Heart left ventricle (tissue), 16 donors: Measurements from ENCODE around the gene SLC16A11. TPM values are rescaled to one million over a fixed set of nuclear protein-coding genes. Genes with fewer than 3 reads are reported as not detected.

Experiments used
- ATAC-seq, 4 donors: fragments of 200-7000 bp; cut with Tn5 transposase; one replicate each; pipeline ENCODE4 v1.9.1; 2020 to 2022; ENCODE audit warnings: moderate library complexity in 4 of 4, mild to moderate bottlenecking in 3 of 4, moderate number of reproducible peaks in 1 of 4
- DNase-seq, 5 donors: peaks; one replicate each; pipeline ENCODE4 v3.0.0-alpha.2; 2020
- H3K27ac ChIP-seq, 12 donors: fragments of 200-600 bp; sonication (generic) in 4 of 12; one replicate each; pipeline versions ENCODE4 v1.5.0 to v1.8.0; 2016 to 2022; ENCODE audit warnings: mild to moderate bottlenecking in 2 of 12
- H3K27me3 ChIP-seq, 9 donors: fragments of 200-600 bp; sonication (generic) in 2 of 9; one replicate each; pipeline versions ENCODE4 v1.5.1 to v1.8.0; 2016 to 2022; ENCODE audit warnings: mild to moderate bottlenecking in 3 of 9
- H3K36me3 ChIP-seq, 9 donors: fragments of 200-600 bp; sonication (generic) in 2 of 9; one replicate each; pipeline versions ENCODE4 v1.5.0 to v1.8.0; 2018 to 2022; ENCODE audit warnings: mild to moderate bottlenecking in 2 of 9
- H3K4me1 ChIP-seq, 12 donors: fragments of 200-600 bp; sonication (generic) in 4 of 12; one replicate each; pipeline versions ENCODE4 v1.5.0 to v1.8.0; 2016 to 2022; ENCODE audit warnings: mild to moderate bottlenecking in 3 of 12
- H3K4me3 ChIP-seq, 12 donors: fragments of 200-600 bp; sonication (generic) in 4 of 12; one replicate each; pipeline versions ENCODE4 v1.5.0 to v1.8.0; 2017 to 2022; ENCODE audit warnings: mild to moderate bottlenecking in 9 of 12, moderate library complexity in 4 of 12
- H3K9me3 ChIP-seq, 12 donors: fragments of 200-600 bp; sonication (generic) in 4 of 12; one replicate each; pipeline versions ENCODE4 v1.5.0 to v1.8.0; 2016 to 2022; ENCODE audit warnings: mild to moderate bottlenecking in 1 of 12
- CTCF ChIP-seq, 12 donors: fragments of 200-600 bp; sonication (generic) in 4 of 12; IDR thresholded peaks; one replicate each; pipeline versions ENCODE4 v1.5.0 to v1.8.0; 2018 to 2022; ENCODE audit warnings: antibody characterized with exemption in 12 of 12, mild to moderate bottlenecking in 5 of 12
- POLR2A ChIP-seq, 2 donors: fragments of 450-650 bp; IDR thresholded peaks; one replicate each; pipeline ENCODE4 v1.6.1; 2017; ENCODE audit warnings: antibody characterized with exemption in 2 of 2, mild to moderate bottlenecking in 2 of 2, moderate library complexity in 2 of 2
- WGBS, 4 donors: extraction: QIAGEN DNeasy Blood & Tissue Kit in 2 of 4; methylation state at CpG; one replicate each; pipeline versions ENCODE4 v1.1.5 to v1.1.7; 2013 to 2018; 5-methylcytosine and 5-hydroxymethylcytosine counted together
- intact Hi-C, 10 donors: fragments of 100-400 bp; cut with DNase I; formaldehyde crosslinking; loops; one replicate each; pipeline versions ENCODE4 v1.11.1 to v1.14.2; 2022
- polyA plus RNA-seq, 2 donors: library from polyadenylated mRNA; stranded (reverse); fragments of 200-250 nt; gene quantifications; one replicate each; pipeline ENCODE4 v1.2.3, GENCODE V29; 2013
- total RNA-seq, 9 donors: library from RNA; depleted of rRNA in 2 of 9; stranded (reverse); fragments of >200 nt in 2 of 9; fragmentation: NEBNext Ultra II Directional in 3 of 9; extraction: Animal tissue kit (Norgen Biotek cat#: 25700) in 3 of 9; gene quantifications; one replicate each; pipeline versions ENCODE4 v1.1.0 to v1.2.4, GENCODE V29; 2016 to 2023
- donor health status: ischemic (EF 13 %, LVEDD 7.1; RV severe dilation, severe dysfunction).
- donor health status: healthy with polysubstance abuse.
- donor health status: DM: no; HTN: yes; CAD: no.
- donor health status: DM: no; HTN: no; CAD: no.
- donor health status: ischemic (EF 25% LVEDD 6.9; RV normal size, moderate dysfunction).
- donor health status: ischemic (EF 25% LVEDD 5.7; RV mildly dilated, moderate dysfunction).
- donor health status: healthy.
- donor health status: DM: yes; HTN: yes; CAD: no.
- donor health status: ischemic (EF 35%, LVEDD 5.7; RV mildly dilated, moderate dysfunction).
- donor health status: nonischemic (EF 11% LVEDD 7.7; RV severe dilation, severe dysfunction).
- donor health status: DM: yes; HTN: yes; CAD: no.
- donor health status: PGD.
- donor health status: ischemic (EF 29% LVEDD 5.4; RV normal size, mild dysfunction).
- donor health status: nonischemic (EF 23%, LVEDD 6.1; RV moderate dilation, normal function).

SLC16A11 gene
- total and polyA plus RNA-seq, 11 donors: 0.19 to 1.4 (median 0.79) TPM; not detected in 1

GRCh38 chr17:7022781-7023571, 20.9 kb downstream of the SLC16A11 start, which contains the start of gene BCL6B:
TSS of gene BCL6B (plus strand) at chr17:7023050. CDS start at chr17:7023672, 622 bp downstream.
- H3K36me3 ChIP-seq: peaks cover 0 to 31% (median 3%) of the 10 kb centered on the region in 9 donors
- H3K4me3 ChIP-seq: peak within 1 kb of the TSS; percentile 32 to 79 (median 62)
- 7 to 8% (median 7%) methylated on average over 35 to 47 of the region's 47 CpGs for WGBS, 4 donors
- peak; percentile 53 to 81 (median 74) for DNase-seq
- H3K27ac ChIP-seq: peak within 1 kb of the TSS; percentile 80 to 99 (median 96)
- peaks cover 5 to 82% (median 39%) of the 10 kb centered on the region in 12 donors for H3K4me1 ChIP-seq
- peaks cover 0 to 24% (median 0%) of the 10 kb centered on the region in 9 donors for H3K27me3 ChIP-seq
- intact Hi-C loops: loop anchor here in 3 of 10 donors (1.0 to 10.0 kb wide), 3 partner anchors 109 to 268 kb away; partner anchors contain the start of gene XAF1 (in 1 of the 3)
- no peaks in the 10 kb centered on the region for H3K9me3 ChIP-seq
- peak; percentile 8 to 67 (median 29) for ATAC-seq
- TF ChIP-seq POLR2A (IDR thresholded peaks at IDR 0.05): no peak
- TF ChIP-seq CTCF (IDR thresholded peaks at IDR 0.05): no peak

- peak; percentile 83 to 92 (median 86) for DNase-seq
- ATAC-seq: peak; percentile 38 to 71 (median 60)
- intact Hi-C loops: loop anchor here in 3 of 10 donors (1.0 to 10.0 kb wide), 3 partner anchors 108 to 267 kb away; partner anchors contain the start of gene XAF1 (in 1 of the 3)
- 3% methylated on average over 30 to 53 of the region's 53 CpGs for WGBS, 4 donors
- Histone ChIP-seq H3K27me3 (peaks cover 0 to 24% (median 0%) of the 10 kb centered on the region in 9 donors), H3K4me1 (peaks cover 8 to 82% (median 42%) of the 10 kb centered on the region in 12 donors), H3K27ac (peak overlapping the region; percentile 80 to 99 (median 96)), H3K4me3 (peak overlapping the region; percentile 32 to 79 (median 62)), H3K9me3 (no peaks in the 10 kb centered on the region), H3K36me3 (peaks cover 0 to 25% (median 3%) of the 10 kb centered on the region in 9 donors)
- TF ChIP-seq POLR2A (IDR thresholded peaks at IDR 0.05) (peak in 1 of 2 donors; percentile 52), CTCF (IDR thresholded peaks at IDR 0.05) (peak; percentile 87 to 99 (median 98))
These were observed 21.7 kb downstream of the SLC16A11 start for GRCh38 chr17:7021993-7022778.

GRCh38 chr17:7020894-7021664, 22.8 kb downstream of the SLC16A11 start:
- Histone ChIP-seq H3K4me1 (peaks cover 10 to 82% (median 47%) of the 10 kb centered on the region in 12 donors), H3K36me3 (peaks cover 0 to 20% (median 14%) of the 10 kb centered on the region in 9 donors), H3K4me3 (peak overlapping the region in 11 of 12 donors; percentile 6 to 79 (median 63)), H3K27ac (peak overlapping the region; percentile 90 to 99 (median 97)), H3K9me3 (no peaks in the 10 kb centered on the region), H3K27me3 (peaks cover 0 to 24% (median 0%) of the 10 kb centered on the region in 9 donors)
- no peak for DNase-seq
- WGBS, 4 donors: 43 to 55% (median 47%) methylated on average over 11 of the region's 11 CpGs
- TF ChIP-seq CTCF (IDR thresholded peaks at IDR 0.05) (no peak), POLR2A (IDR thresholded peaks at IDR 0.05) (no peak)
- no peak for ATAC-seq
- intact Hi-C loops: loop anchor here in 2 of 10 donors (5.0 to 10.0 kb wide), 2 partner anchors 109 to 266 kb away; partner anchors contain the start of gene XAF1 (in 1 of the 2)
